Stimulated activated naive CD8-positive, alpha-beta T cell treated with anti-CD3 and anti-CD28 coated beads, Interleukin-15, Interleukin-2, amounts not matched to agents 100 ng/mL and 50 ng/mL, for 24 hours (primary cell): ENCODE data around the gene PCNP.
A peak's percentile ranks its signal among the peaks of the same experiment; 100 is the strongest.
"Not testable (repeated sequence)": the region's sequence is repeated elsewhere in the genome, so short reads cannot be mapped to it uniquely, and the experiment has no call there.

Experiments
- H3K27ac Mint-ChIP-seq: one replicate; pipeline ENCODE4 v1.8.0; 2021; ENCODE audit warnings: mild to moderate bottlenecking, mixed read lengths
- H3K27me3 Mint-ChIP-seq: one replicate; pipeline ENCODE4 v1.8.0; 2021; ENCODE audit warnings: mixed read lengths
- H3K36me3 Mint-ChIP-seq: one replicate; pipeline ENCODE4 v1.8.0; 2021; ENCODE audit warnings: low read depth, mixed read lengths
- H3K4me1 Mint-ChIP-seq: one replicate; pipeline ENCODE4 v1.8.0; 2021; ENCODE audit warnings: low read depth, mixed read lengths
- H3K4me3 Mint-ChIP-seq: one replicate; pipeline ENCODE4 v1.8.0; 2021; ENCODE audit warnings: mild to moderate bottlenecking, mixed read lengths
- H3K9me3 Mint-ChIP-seq: one replicate; pipeline ENCODE4 v1.8.0; 2021; ENCODE audit warnings: mixed read lengths

PCNP gene

GRCh38 chr3:101634591-101635196 lies 60.7 kb downstream of the PCNP start:
- H3K36me3 Mint-ChIP-seq: no peaks in the 10 kb centered on the region
- H3K27ac Mint-ChIP-seq: no peak overlapping the region
- H3K4me3 Mint-ChIP-seq: no peak overlapping the region
- no peaks in the 10 kb centered on the region for H3K27me3 Mint-ChIP-seq
- H3K9me3 Mint-ChIP-seq: no peaks in the 10 kb centered on the region
- H3K4me1 Mint-ChIP-seq: peaks cover 3% of the 10 kb centered on the region

GRCh38 chr3:101635345-101635744 lies 61.4 kb downstream of the PCNP start:
- H3K27ac Mint-ChIP-seq: no peak overlapping the region
- peaks cover 3% of the 10 kb centered on the region for H3K4me1 Mint-ChIP-seq
- no peak overlapping the region for H3K4me3 Mint-ChIP-seq
- H3K36me3 Mint-ChIP-seq: no peaks in the 10 kb centered on the region
- H3K9me3 Mint-ChIP-seq: no peaks in the 10 kb centered on the region
- no peaks in the 10 kb centered on the region for H3K27me3 Mint-ChIP-seq

- Mint-ChIP-seq H3K4me1 (peaks cover 3% of the 10 kb centered on the region), H3K4me3 (no peak overlapping the region), H3K36me3 (no peaks in the 10 kb centered on the region), H3K27me3 (no peaks in the 10 kb centered on the region), H3K9me3 (no peaks in the 10 kb centered on the region), H3K27ac (no peak overlapping the region)
Observed at GRCh38 chr3:101635954-101636798, 62.2 kb downstream of the PCNP start.

- Mint-ChIP-seq H3K4me1 (peaks cover 3% of the 10 kb centered on the region), H3K27ac (no peak overlapping the region), H3K4me3 (no peak overlapping the region), H3K27me3 (no peaks in the 10 kb centered on the region), H3K36me3 (no peaks in the 10 kb centered on the region), H3K9me3 (no peaks in the 10 kb centered on the region)
Observed at GRCh38 chr3:101637451-101637850, 63.5 kb downstream of the PCNP start.

GRCh38 chr3:101638261-101638745 lies 64.3 kb downstream of the PCNP start:
- Mint-ChIP-seq H3K9me3 (no peaks in the 10 kb centered on the region), H3K27me3 (no peaks in the 10 kb centered on the region), H3K4me3 (no peak overlapping the region), H3K4me1 (peaks cover 7% of the 10 kb centered on the region), H3K36me3 (no peaks in the 10 kb centered on the region), H3K27ac (no peak overlapping the region)

- Mint-ChIP-seq H3K36me3 (no peaks in the 10 kb centered on the region), H3K4me3 (no peak overlapping the region), H3K27ac (no peak overlapping the region), H3K4me1 (peaks cover 19% of the 10 kb centered on the region), H3K9me3 (no peaks in the 10 kb centered on the region), H3K27me3 (no peaks in the 10 kb centered on the region)
Observed at GRCh38 chr3:101639280-101639963, 65.4 kb downstream of the PCNP start.

- no peak overlapping the region for H3K4me3 Mint-ChIP-seq
- H3K27ac Mint-ChIP-seq: no peak overlapping the region
- no peaks in the 10 kb centered on the region for H3K9me3 Mint-ChIP-seq
- H3K4me1 Mint-ChIP-seq: peaks cover 27% of the 10 kb centered on the region
- no peaks in the 10 kb centered on the region for H3K27me3 Mint-ChIP-seq
- no peaks in the 10 kb centered on the region for H3K36me3 Mint-ChIP-seq
Observed at GRCh38 chr3:101640256-101640655, 66.3 kb downstream of the PCNP start.

GRCh38 chr3:101641397-101642115 lies 67.6 kb downstream of the PCNP start:
- Mint-ChIP-seq H3K4me1 (peaks cover 31% of the 10 kb centered on the region), H3K27ac (peak overlapping the region; percentile 1)
- not testable (repeated sequence) for H3K9me3 Mint-ChIP-seq, H3K27me3 Mint-ChIP-seq, H3K4me3 Mint-ChIP-seq, H3K36me3 Mint-ChIP-seq

GRCh38 chr3:101642441-101642840 lies 68.5 kb downstream of the PCNP start:
- Mint-ChIP-seq H3K27ac (no peak overlapping the region), H3K4me3 (no peak overlapping the region), H3K9me3 (no peaks in the 10 kb centered on the region), H3K36me3 (peaks cover 5% of the 10 kb centered on the region), H3K27me3 (no peaks in the 10 kb centered on the region), H3K4me1 (peaks cover 31% of the 10 kb centered on the region)

GRCh38 chr3:101643009-101643844 lies 69.2 kb downstream of the PCNP start:
- Mint-ChIP-seq H3K4me3 (peak overlapping the region; percentile 30), H3K4me1 (peaks cover 31% of the 10 kb centered on the region), H3K27me3 (no peaks in the 10 kb centered on the region), H3K27ac (peak overlapping the region; percentile 92), H3K9me3 (no peaks in the 10 kb centered on the region), H3K36me3 (peaks cover 8% of the 10 kb centered on the region)
